HG03097 (cell line): ENCODE results near the gene RYR3.

Experiments
- ATAC-seq: cut with Tn5 transposase; IDR thresholded peaks from one replicate; pipeline ENCODE4 v1.9.1; 2021; ENCODE audit not compliant: unreplicated experiment, low FRiP score

The RYR3 gene

GRCh38 chr15:33310481-33311311 is at the start of gene RYR3:
Gene RYR3, plus strand, starts transcription at chr15:33310967. Its CDS starts 79 bp downstream, at chr15:33311046.
- ATAC-seq = no peak

GRCh38 chr15:33262306-33262705 is 48.5 kb upstream of the RYR3 start:
- no peak for ATAC-seq

GRCh38 chr15:33277689-33278088 is 33.1 kb upstream of the RYR3 start:
- no peak for ATAC-seq

GRCh38 chr15:33278816-33279612 is 31.8 kb upstream of the RYR3 start:
- ATAC-seq = no peak

GRCh38 chr15:33279613-33280205 is 31.1 kb upstream of the RYR3 start:
- ATAC-seq = no peak

GRCh38 chr15:33282226-33283020 is 28.3 kb upstream of the RYR3 start:
- no peak for ATAC-seq

GRCh38 chr15:33283576-33283975 is 27.2 kb upstream of the RYR3 start:
- no peak for ATAC-seq

- ATAC-seq = no peak
Measured at GRCh38 chr15:33284336-33284735, 26.4 kb upstream of the RYR3 start.

GRCh38 chr15:33292717-33293307 is 18.0 kb upstream of the RYR3 start:
- no peak for ATAC-seq

GRCh38 chr15:33293713-33294334 is 16.9 kb upstream of the RYR3 start:
- no peak for ATAC-seq

GRCh38 chr15:33296050-33296449 is 14.7 kb upstream of the RYR3 start:
- ATAC-seq = no peak

- ATAC-seq = no peak
Measured at GRCh38 chr15:33296856-33297255, 13.9 kb upstream of the RYR3 start.

GRCh38 chr15:33298631-33299030 is 12.1 kb upstream of the RYR3 start:
- no peak for ATAC-seq

GRCh38 chr15:33304924-33305323 is 5.8 kb upstream of the RYR3 start:
- ATAC-seq = no peak

- no peak for ATAC-seq
Measured at GRCh38 chr15:33309602-33310276, 1.0 kb upstream of the RYR3 start.

GRCh38 chr15:33311312-33311971 is 675 bp downstream of the RYR3 start:
- no peak for ATAC-seq

GRCh38 chr15:33313491-33313890 is 2.7 kb downstream of the RYR3 start:
- no peak for ATAC-seq

- no peak for ATAC-seq
Measured at GRCh38 chr15:33314069-33314468, 3.3 kb downstream of the RYR3 start.

- no peak for ATAC-seq
Measured at GRCh38 chr15:33315044-33315443, 4.3 kb downstream of the RYR3 start.
